HL-60 (cell line): Measurements from ENCODE around the gene PIK3R1.

Experiments used
- DNase-seq, 2 experiments: peaks; one replicate each; pipeline ENCODE4 v3.0.0-alpha.2; 2010 to 2020; ENCODE audit warnings: low read depth in 1 of 2, low spot score in 1 of 2
- H3K27ac ChIP-seq: fragments of 250-450 bp; sonication (Bioruptor Pico); replicated peaks from 2 replicates; pipeline ENCODE4 v1.5.1; 2020; ENCODE audit warnings: mild to moderate bottlenecking, moderate library complexity
- H3K27me3 ChIP-seq: fragments of 250-450 bp; sonication (Bioruptor Pico); 2 replicates; pipeline ENCODE4 v1.5.1; 2021; ENCODE audit warnings: mild to moderate bottlenecking, moderate library complexity; ENCODE audit not compliant: insufficient read depth, poor library complexity, severe bottlenecking
- H3K4me3 ChIP-seq: replicated peaks from 2 replicates; pipeline ENCODE4 v1.5.1; 2011; ENCODE audit warnings: mild to moderate bottlenecking, control low read depth, low read length; ENCODE audit not compliant: insufficient read depth
- GABPA ChIP-seq: IDR thresholded peaks from 2 replicates; pipeline ENCODE4 v1.6.1; 2012; ENCODE audit warnings: low read depth
- POLR2AphosphoS5 ChIP-seq: IDR thresholded peaks from 2 replicates; pipeline ENCODE4 v1.6.1; 2012; ENCODE audit warnings: low read depth
- SPI1 ChIP-seq: IDR thresholded peaks from 2 replicates; pipeline ENCODE4 v1.6.1; 2012; ENCODE audit warnings: low read depth, mild to moderate bottlenecking, borderline replicate concordance
- TF ChIP-seq, protein P1 (sequence below): IDR thresholded peaks from 2 replicates; pipeline ENCODE4 v1.6.1; 2012; ENCODE audit warnings: low read depth; ENCODE audit not compliant: insufficient replicate concordance
- TF ChIP-seq, protein P2 (sequence below): IDR thresholded peaks from one replicate; pipeline ENCODE4 v1.5.1; 2011; ENCODE audit warnings: low read length, control low read depth, inconsistent platforms; ENCODE audit not compliant: insufficient read depth

Gene PIK3R1

DNA sequence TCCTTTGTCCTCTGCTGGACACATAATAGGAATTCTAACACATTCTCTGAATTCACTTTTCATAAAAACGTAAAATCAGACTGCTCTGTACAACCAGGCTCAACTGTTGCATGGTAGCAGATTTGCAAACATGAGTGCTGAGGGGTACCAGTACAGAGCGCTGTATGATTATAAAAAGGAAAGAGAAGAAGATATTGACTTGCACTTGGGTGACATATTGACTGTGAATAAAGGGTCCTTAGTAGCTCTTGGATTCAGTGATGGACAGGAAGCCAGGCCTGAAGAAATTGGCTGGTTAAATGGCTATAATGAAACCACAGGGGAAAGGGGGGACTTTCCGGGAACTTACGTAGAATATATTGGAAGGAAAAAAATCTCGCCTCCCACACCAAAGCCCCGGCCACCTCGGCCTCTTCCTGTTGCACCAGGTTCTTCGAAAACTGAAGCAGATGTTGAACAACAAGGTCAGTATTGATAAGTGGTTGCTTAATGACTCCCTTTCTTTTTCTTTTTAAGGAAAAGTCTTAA, 11.1 kb downstream of the PIK3R1 start:
- Histone ChIP-seq H3K4me3 (no peak overlapping the region), H3K27me3 (no peaks in the 10 kb centered on the region), H3K27ac (no peak overlapping the region)
- TF ChIP-seq POLR2AphosphoS5 (no peak), SPI1 (no peak), GABPA (no peak)
- TF ChIP-seq, protein P1, sequence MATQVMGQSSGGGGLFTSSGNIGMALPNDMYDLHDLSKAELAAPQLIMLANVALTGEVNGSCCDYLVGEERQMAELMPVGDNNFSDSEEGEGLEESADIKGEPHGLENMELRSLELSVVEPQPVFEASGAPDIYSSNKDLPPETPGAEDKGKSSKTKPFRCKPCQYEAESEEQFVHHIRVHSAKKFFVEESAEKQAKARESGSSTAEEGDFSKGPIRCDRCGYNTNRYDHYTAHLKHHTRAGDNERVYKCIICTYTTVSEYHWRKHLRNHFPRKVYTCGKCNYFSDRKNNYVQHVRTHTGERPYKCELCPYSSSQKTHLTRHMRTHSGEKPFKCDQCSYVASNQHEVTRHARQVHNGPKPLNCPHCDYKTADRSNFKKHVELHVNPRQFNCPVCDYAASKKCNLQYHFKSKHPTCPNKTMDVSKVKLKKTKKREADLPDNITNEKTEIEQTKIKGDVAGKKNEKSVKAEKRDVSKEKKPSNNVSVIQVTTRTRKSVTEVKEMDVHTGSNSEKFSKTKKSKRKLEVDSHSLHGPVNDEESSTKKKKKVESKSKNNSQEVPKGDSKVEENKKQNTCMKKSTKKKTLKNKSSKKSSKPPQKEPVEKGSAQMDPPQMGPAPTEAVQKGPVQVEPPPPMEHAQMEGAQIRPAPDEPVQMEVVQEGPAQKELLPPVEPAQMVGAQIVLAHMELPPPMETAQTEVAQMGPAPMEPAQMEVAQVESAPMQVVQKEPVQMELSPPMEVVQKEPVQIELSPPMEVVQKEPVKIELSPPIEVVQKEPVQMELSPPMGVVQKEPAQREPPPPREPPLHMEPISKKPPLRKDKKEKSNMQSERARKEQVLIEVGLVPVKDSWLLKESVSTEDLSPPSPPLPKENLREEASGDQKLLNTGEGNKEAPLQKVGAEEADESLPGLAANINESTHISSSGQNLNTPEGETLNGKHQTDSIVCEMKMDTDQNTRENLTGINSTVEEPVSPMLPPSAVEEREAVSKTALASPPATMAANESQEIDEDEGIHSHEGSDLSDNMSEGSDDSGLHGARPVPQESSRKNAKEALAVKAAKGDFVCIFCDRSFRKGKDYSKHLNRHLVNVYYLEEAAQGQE, result no peak
- TF ChIP-seq, protein P2, sequence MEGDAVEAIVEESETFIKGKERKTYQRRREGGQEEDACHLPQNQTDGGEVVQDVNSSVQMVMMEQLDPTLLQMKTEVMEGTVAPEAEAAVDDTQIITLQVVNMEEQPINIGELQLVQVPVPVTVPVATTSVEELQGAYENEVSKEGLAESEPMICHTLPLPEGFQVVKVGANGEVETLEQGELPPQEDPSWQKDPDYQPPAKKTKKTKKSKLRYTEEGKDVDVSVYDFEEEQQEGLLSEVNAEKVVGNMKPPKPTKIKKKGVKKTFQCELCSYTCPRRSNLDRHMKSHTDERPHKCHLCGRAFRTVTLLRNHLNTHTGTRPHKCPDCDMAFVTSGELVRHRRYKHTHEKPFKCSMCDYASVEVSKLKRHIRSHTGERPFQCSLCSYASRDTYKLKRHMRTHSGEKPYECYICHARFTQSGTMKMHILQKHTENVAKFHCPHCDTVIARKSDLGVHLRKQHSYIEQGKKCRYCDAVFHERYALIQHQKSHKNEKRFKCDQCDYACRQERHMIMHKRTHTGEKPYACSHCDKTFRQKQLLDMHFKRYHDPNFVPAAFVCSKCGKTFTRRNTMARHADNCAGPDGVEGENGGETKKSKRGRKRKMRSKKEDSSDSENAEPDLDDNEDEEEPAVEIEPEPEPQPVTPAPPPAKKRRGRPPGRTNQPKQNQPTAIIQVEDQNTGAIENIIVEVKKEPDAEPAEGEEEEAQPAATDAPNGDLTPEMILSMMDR, result no peak
- no peak for DNase-seq

DNA sequence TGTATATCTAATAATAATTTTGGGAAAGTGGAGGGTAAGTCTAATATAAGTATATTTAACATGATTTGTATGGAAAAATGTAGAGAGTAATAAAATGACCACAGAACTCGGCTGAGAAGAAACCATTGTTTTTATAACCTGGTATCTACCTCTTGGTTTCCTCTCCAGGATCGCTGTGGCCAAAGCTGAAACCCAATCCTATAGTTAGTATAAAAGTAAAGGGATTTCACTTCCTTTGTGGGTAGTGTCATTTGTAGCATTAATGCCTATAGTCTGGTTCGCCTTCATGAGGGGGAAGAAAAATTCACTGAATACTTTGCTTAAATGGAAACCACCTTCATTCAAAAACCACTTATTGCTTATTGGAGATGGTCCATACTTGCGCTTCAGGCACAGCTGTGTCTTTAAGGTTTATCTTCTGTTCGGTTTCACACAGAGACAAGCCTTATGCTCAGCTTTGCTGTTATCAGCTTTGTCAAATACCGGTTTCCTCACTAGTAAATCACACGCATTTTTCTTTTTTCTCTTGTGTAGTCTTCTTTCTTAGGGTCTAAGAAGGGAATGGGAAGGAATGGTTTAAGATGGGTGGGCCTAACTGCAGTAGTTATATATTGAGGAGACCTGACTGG, 12.1 kb downstream of the PIK3R1 start:
- DNase-seq, result no peak
- H3K4me3 ChIP-seq, result no peak overlapping the region
- no peaks in the 10 kb centered on the region for H3K27me3 ChIP-seq
- no peak overlapping the region for H3K27ac ChIP-seq
- TF ChIP-seq GABPA, result no peak
- TF ChIP-seq, protein P2, result no peak

DNA sequence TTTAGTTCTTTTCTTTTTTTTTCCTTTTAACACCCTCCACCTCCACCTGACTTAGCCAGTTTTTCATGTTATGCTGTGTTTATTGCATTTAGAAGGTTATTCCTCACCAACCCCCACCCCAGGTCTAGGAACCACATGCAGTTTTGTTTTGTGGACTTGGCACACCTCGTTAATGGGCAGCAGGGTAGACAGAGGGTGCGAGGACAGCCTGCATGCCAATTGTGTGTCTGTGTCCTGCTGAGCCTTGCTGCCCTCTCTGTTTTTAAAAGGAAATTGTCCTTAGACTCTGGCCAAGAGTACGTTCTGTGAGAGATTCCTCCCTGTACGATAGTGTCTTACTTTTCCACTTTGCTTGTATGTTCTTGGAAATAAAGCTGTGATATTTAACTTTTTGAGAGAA, 13.9 kb downstream of the PIK3R1 start:
- Histone ChIP-seq H3K4me3 (no peak overlapping the region), H3K27me3 (no peaks in the 10 kb centered on the region), H3K27ac (no peak overlapping the region)
- TF ChIP-seq POLR2AphosphoS5, result no peak
- TF ChIP-seq, protein P1, result no peak
- no peak for TF ChIP-seq SPI1
- TF ChIP-seq, protein P2, result no peak
- TF ChIP-seq GABPA, result no peak
- DNase-seq, result no peak

DNA sequence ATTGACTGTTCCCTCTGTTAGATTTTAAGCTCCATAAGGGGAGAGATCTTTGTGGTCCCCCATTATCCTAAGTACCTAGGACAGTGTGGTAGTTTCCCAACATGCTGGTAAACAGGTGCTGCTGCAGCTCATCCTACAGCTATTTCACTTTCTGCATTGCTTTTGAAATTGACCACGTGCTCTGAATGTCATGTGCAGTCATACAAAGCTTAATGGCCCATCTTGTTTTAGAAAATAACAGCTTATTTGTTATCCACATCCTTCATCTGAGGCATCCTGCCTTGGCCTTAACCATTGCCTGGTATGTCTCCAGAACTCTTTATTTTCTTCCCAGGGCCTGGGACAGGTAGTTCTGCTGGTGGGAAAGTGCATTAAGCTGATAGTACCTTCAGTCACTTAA, 14.7 kb downstream of the PIK3R1 start:
- no peak for DNase-seq

More for the DNA sequence above, 14.7 kb downstream of the PIK3R1 start:
- no peak for TF ChIP-seq SPI1
- TF ChIP-seq, protein P2, result no peak
- TF ChIP-seq GABPA, result no peak
- TF ChIP-seq POLR2AphosphoS5, result no peak
- TF ChIP-seq, protein P1, result no peak
- no peaks in the 10 kb centered on the region for H3K27me3 ChIP-seq
- H3K27ac ChIP-seq, result no peak overlapping the region
- no peak overlapping the region for H3K4me3 ChIP-seq
